Lower lobe of right lung (tissue), 2 donors: ENCODE data around the gene EPM2A. TPM values are rescaled to one million over a fixed set of nuclear protein-coding genes. Genes with fewer than 3 reads are reported as not detected.

Experiments used
- ATAC-seq, 2 donors: fragments of 200-7000 bp; cut with Tn5 transposase; one replicate each; pipeline ENCODE4 v1.9.1; 2020 to 2022; ENCODE audit warnings: mild to moderate bottlenecking in 2 of 2, moderate library complexity in 2 of 2
- DNase-seq: peaks from one replicate; pipeline ENCODE4 v3.0.0-alpha.2; 2020
- H3K27ac ChIP-seq: fragments of 200-600 bp; one replicate; pipeline ENCODE4 v1.8.0; 2022
- H3K27me3 ChIP-seq: fragments of 200-600 bp; one replicate; pipeline ENCODE4 v1.8.0; 2022; ENCODE audit warnings: low read depth
- H3K36me3 ChIP-seq: fragments of 200-600 bp; one replicate; pipeline ENCODE4 v1.8.0; 2022; ENCODE audit warnings: mild to moderate bottlenecking
- H3K4me1 ChIP-seq: fragments of 200-600 bp; one replicate; pipeline ENCODE4 v1.8.0; 2022
- H3K4me3 ChIP-seq: fragments of 200-600 bp; one replicate; pipeline ENCODE4 v1.8.0; 2022; ENCODE audit warnings: mild to moderate bottlenecking
- H3K9me3 ChIP-seq: fragments of 200-600 bp; one replicate; pipeline ENCODE4 v1.8.0; 2022
- CTCF ChIP-seq: fragments of 200-600 bp; IDR thresholded peaks from one replicate; pipeline ENCODE4 v1.8.0; 2022; ENCODE audit warnings: antibody characterized with exemption, mild to moderate bottlenecking
- intact Hi-C: fragments of 100-400 bp; cut with DNase I; formaldehyde crosslinking; loops from one replicate; pipeline ENCODE4 v1.11.0; 2022
- total RNA-seq: library from RNA; stranded (reverse); fragmentation: NEBNext Ultra II Directional; extraction: Animal tissue kit (Norgen Biotek cat#: 25700); gene quantifications from one replicate; pipeline ENCODE4 v1.2.1, GENCODE V29; 2021
- donor health status: DM: no; HTN: yes; CAD: no; lungs with severe emphysema.

EPM2A gene
- total RNA-seq, 1 donor from 2014 or later = 10.6 TPM

- Histone ChIP-seq H3K9me3 (no peaks in the 10 kb centered on the region), H3K36me3 (no peaks in the 10 kb centered on the region), H3K27ac (no peak overlapping the region), H3K4me3 (no peak overlapping the region), H3K4me1 (no peaks in the 10 kb centered on the region), H3K27me3 (no peaks in the 10 kb centered on the region)
- DNase-seq (no peak), ATAC-seq (no peak)
- no peak for TF ChIP-seq CTCF
- intact Hi-C loops = no loop called here
Observed at GRCh38 chr6:145656128-145656527, 79.2 kb downstream of the EPM2A start.

GRCh38 chr6:145652572-145652971 lies 82.7 kb downstream of the EPM2A start:
- no peak for DNase-seq
- Histone ChIP-seq H3K36me3 (no peaks in the 10 kb centered on the region), H3K9me3 (no peaks in the 10 kb centered on the region), H3K4me1 (no peaks in the 10 kb centered on the region), H3K4me3 (no peak overlapping the region), H3K27ac (no peak overlapping the region), H3K27me3 (no peaks in the 10 kb centered on the region)
- no peak for TF ChIP-seq CTCF
- intact Hi-C loops = no loop called here
- ATAC-seq = no peak

- no peak for TF ChIP-seq CTCF
- ATAC-seq = no peak
- Histone ChIP-seq H3K4me1 (no peaks in the 10 kb centered on the region), H3K27me3 (no peaks in the 10 kb centered on the region), H3K27ac (no peak overlapping the region), H3K4me3 (no peak overlapping the region), H3K36me3 (no peaks in the 10 kb centered on the region), H3K9me3 (no peaks in the 10 kb centered on the region)
- intact Hi-C loops = no loop called here
- DNase-seq = no peak
Observed at GRCh38 chr6:145651988-145652387, 83.3 kb downstream of the EPM2A start.

- no peak for DNase-seq
- H3K27me3 ChIP-seq = no peaks in the 10 kb centered on the region
- intact Hi-C loops = no loop called here
- no peaks in the 10 kb centered on the region for H3K36me3 ChIP-seq
- H3K9me3 ChIP-seq = no peaks in the 10 kb centered on the region
- no peaks in the 10 kb centered on the region for H3K4me1 ChIP-seq
- TF ChIP-seq CTCF = no peak
- no peak for ATAC-seq
- H3K4me3 ChIP-seq = no peak overlapping the region
- H3K27ac ChIP-seq = no peak overlapping the region
Observed at GRCh38 chr6:145648149-145648548, 87.2 kb downstream of the EPM2A start.

- Histone ChIP-seq H3K36me3 (no peaks in the 10 kb centered on the region), H3K27ac (no peak overlapping the region), H3K27me3 (no peaks in the 10 kb centered on the region), H3K4me3 (no peak overlapping the region), H3K4me1 (no peaks in the 10 kb centered on the region), H3K9me3 (no peaks in the 10 kb centered on the region)
- DNase-seq = no peak
- ATAC-seq = no peak
- TF ChIP-seq CTCF = no peak
- intact Hi-C loops = no loop called here
Observed at GRCh38 chr6:145647602-145648001, 87.7 kb downstream of the EPM2A start.

- Histone ChIP-seq H3K4me1 (no peaks in the 10 kb centered on the region), H3K9me3 (no peaks in the 10 kb centered on the region), H3K4me3 (no peak overlapping the region), H3K27ac (no peak overlapping the region), H3K36me3 (no peaks in the 10 kb centered on the region), H3K27me3 (no peaks in the 10 kb centered on the region)
- TF ChIP-seq CTCF = no peak
- intact Hi-C loops = no loop called here
- DNase-seq (no peak), ATAC-seq (no peak)
Observed at GRCh38 chr6:145643760-145644159, 91.6 kb downstream of the EPM2A start.
